Measurements from ENCODE around the gene LSS. TPM values are rescaled to one million over a fixed set of nuclear protein-coding genes. Genes with fewer than 3 reads are reported as not detected.
"Not testable (repeated sequence)": the region's sequence is repeated elsewhere in the genome, so short reads cannot be mapped to it uniquely, and the experiment has no call there.

The LSS gene
- total RNA-seq, 3 donors from 2014 or later (not counting 1 experiment from before 2014, with no cell fraction given): 59.9 to 82.2 (median 62.7) TPM

GRCh38 chr21:46171585-46171984, 57.0 kb downstream of the LSS start:
- Mint-ChIP-seq H3K4me3 (no peak overlapping the region), H3K4me1 (peaks cover 5% of the 10 kb centered on the region in 2 donors), H3K27me3 (ENCODE audit: low read depth in 2 of 2) (peaks cover 17 to 22% of the 10 kb centered on the region in 2 donors), H3K9me3 (peaks cover 4 to 5% of the 10 kb centered on the region in 2 donors), H3K36me3 (peaks cover 17% of the 10 kb centered on the region), H3K27ac (no peak overlapping the region)
- Histone ChIP-seq H3K27me3 (ENCODE audit: control insufficient read depth, insufficient read depth, low read length) (no peaks in the 10 kb centered on the region), H3K9me3 (ENCODE audit: control insufficient read depth, insufficient read depth, low read length) (peaks cover 5% of the 10 kb centered on the region), H3K4me1 (ENCODE audit: control insufficient read depth, insufficient read depth, low read length) (peaks cover 3% of the 10 kb centered on the region), H3K36me3 (ENCODE audit: control insufficient read depth, insufficient read depth, low read length) (no peaks in the 10 kb centered on the region), H3K27ac (ENCODE audit: low read length) (no peak overlapping the region), H3K4me3 (ENCODE audit: low read length) (no peak overlapping the region)
- no peak for TF ChIP-seq CTCF (IDR thresholded peaks at IDR 0.05)
- 95% methylated on average over 2 of the region's 2 CpGs for WGBS (ENCODE audit: insufficient coverage)
- ATAC-seq (no peak), DNase-seq (no peak)
- intact Hi-C loops (cut with micrococcal nuclease): no loop called here

DNA sequence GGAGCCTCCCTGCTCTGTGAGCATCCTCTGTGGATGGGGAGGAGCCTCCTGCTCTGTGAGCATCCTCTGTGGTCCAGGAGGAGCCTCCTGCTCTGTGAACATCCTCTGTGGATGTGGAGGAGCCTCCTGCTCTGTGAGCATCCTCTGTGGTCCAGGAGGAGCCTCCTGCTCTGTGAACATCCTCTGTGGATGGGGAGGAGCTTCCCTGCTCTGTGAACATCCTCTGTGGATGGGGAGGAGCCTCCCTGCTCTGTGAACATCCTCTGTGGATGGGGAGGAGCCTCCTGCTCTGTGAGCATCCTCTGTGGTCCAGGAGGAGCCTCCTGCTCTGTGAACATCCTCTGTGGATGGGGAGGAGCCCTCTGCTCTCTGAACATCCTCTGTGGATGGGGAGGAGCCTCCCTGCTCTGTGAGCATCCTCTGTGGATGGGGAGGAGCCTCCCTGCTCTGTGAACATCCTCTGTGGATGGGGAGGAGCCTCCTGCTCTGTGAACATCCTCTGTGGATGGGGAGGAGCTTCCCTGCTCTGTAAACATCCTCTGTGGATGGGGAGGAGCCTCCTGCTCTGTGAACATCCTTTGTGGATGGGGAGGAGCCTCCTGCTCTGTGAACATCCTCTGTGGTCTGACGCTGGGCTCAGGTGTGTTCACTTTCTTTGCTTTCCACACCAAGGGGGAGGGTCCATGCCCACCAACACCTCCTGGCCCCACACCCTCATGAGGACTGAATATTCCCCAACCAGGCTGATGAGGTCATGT, 58.0 kb downstream of the LSS start:
- 44% methylated on average over 1 of the region's 1 CpG for WGBS (ENCODE audit: insufficient coverage)
- H3K9me3 Mint-ChIP-seq; H3K4me3 ChIP-seq (ENCODE audit: low read length); ATAC-seq; intact Hi-C loops (cut with micrococcal nuclease); H3K27ac Mint-ChIP-seq; H3K4me3 Mint-ChIP-seq; H3K27me3 ChIP-seq (ENCODE audit: control insufficient read depth, insufficient read depth, low read length); H3K9me3 ChIP-seq (ENCODE audit: control insufficient read depth, insufficient read depth, low read length); H3K36me3 ChIP-seq (ENCODE audit: control insufficient read depth, insufficient read depth, low read length); H3K27ac ChIP-seq (ENCODE audit: low read length); H3K4me1 ChIP-seq (ENCODE audit: control insufficient read depth, insufficient read depth, low read length); H3K4me1 Mint-ChIP-seq: not testable (repeated sequence)
- peak in 1 of 2 donors; percentile 63 for DNase-seq
- Mint-ChIP-seq H3K27me3 (ENCODE audit: low read depth in 2 of 2) (peaks cover 17% of the 10 kb centered on the region in 2 donors), H3K36me3 (peaks cover 16% of the 10 kb centered on the region)

DNA sequence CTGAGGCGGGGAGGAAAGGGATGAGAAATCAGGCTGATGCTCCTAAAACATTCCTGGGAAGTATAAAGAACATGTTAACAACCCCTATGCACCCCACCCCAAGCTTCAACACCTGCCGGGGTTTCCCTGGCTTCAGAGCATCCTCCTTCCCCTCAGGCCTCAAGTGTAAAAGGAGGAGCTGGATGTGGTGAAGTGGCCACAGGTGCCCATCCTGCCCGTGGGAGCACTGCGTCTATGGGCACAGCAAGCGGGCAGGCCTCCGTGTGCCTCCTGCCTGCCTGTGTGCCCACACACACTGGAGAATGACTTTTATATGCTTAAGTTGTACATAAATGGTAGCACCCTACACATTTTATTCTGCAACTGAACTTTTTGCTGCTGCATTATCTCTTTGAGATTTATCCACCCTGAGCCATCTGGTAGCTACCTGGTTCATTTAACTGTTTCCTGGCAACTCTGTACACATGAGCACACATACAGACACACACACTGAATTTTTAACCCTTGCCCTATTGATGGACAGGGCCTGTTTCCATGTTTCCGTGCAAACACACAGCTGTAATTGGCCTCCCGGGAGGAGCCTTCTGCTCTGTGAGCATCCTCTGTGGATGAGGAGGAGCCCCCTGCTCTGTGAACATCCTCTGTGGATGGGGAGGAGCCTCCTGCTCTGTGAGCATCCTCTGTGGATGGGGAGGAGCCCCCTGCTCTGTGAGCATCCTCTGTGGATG, 59.8 kb downstream of the LSS start:
- H3K4me3 Mint-ChIP-seq: no peak overlapping the region
- no peaks in the 10 kb centered on the region for H3K9me3 Mint-ChIP-seq
- H3K36me3 Mint-ChIP-seq: no peaks in the 10 kb centered on the region
- no peaks in the 10 kb centered on the region for H3K36me3 ChIP-seq (ENCODE audit: control insufficient read depth, insufficient read depth, low read length)
- H3K4me1 Mint-ChIP-seq: peaks cover 5% of the 10 kb centered on the region in 2 donors
- TF ChIP-seq CTCF (IDR thresholded peaks at IDR 0.05): no peak
- H3K4me1 ChIP-seq (ENCODE audit: control insufficient read depth, insufficient read depth, low read length): peaks cover 3% of the 10 kb centered on the region
- DNase-seq (no peak), ATAC-seq (no peak)
- H3K27ac Mint-ChIP-seq: no peak overlapping the region
- intact Hi-C loops (cut with micrococcal nuclease): no loop called here
- WGBS (ENCODE audit: insufficient coverage): 95% methylated on average over 8 of the region's 8 CpGs
- no peak overlapping the region for H3K4me3 ChIP-seq (ENCODE audit: low read length)
- peaks cover 0 to 9% of the 10 kb centered on the region in 2 donors for H3K27me3 Mint-ChIP-seq (ENCODE audit: low read depth in 2 of 2)
- H3K27ac ChIP-seq (ENCODE audit: low read length): no peak overlapping the region
- no peaks in the 10 kb centered on the region for H3K27me3 ChIP-seq (ENCODE audit: control insufficient read depth, insufficient read depth, low read length)
- peaks cover 4% of the 10 kb centered on the region for H3K9me3 ChIP-seq (ENCODE audit: control insufficient read depth, insufficient read depth, low read length)

GRCh38 chr21:46168238-46168637, 60.3 kb downstream of the LSS start:
- Mint-ChIP-seq H3K27me3 (ENCODE audit: low read depth in 2 of 2) (peaks cover 4 to 12% of the 10 kb centered on the region in 2 donors), H3K4me1 (peaks cover 5% of the 10 kb centered on the region in 2 donors), H3K36me3 (no peaks in the 10 kb centered on the region), H3K27ac (no peak overlapping the region), H3K9me3 (no peaks in the 10 kb centered on the region), H3K4me3 (no peak overlapping the region)
- intact Hi-C loops (cut with micrococcal nuclease): no loop called here
- no peak for DNase-seq
- Histone ChIP-seq H3K4me3 (ENCODE audit: low read length) (no peak overlapping the region), H3K27me3 (ENCODE audit: control insufficient read depth, insufficient read depth, low read length) (no peaks in the 10 kb centered on the region), H3K9me3 (ENCODE audit: control insufficient read depth, insufficient read depth, low read length) (no peaks in the 10 kb centered on the region), H3K36me3 (ENCODE audit: control insufficient read depth, insufficient read depth, low read length) (no peaks in the 10 kb centered on the region), H3K27ac (ENCODE audit: low read length) (no peak overlapping the region), H3K4me1 (ENCODE audit: control insufficient read depth, insufficient read depth, low read length) (peaks cover 3% of the 10 kb centered on the region)
- no peak for TF ChIP-seq CTCF (IDR thresholded peaks at IDR 0.05)
- WGBS (ENCODE audit: insufficient coverage): 89% methylated on average over 14 of the region's 14 CpGs
- ATAC-seq: no peak

Measured in natural killer cell (primary cell).